HFFc6 (cell line): ENCODE measurements around the gene EVA1A. TPM values are rescaled to one million over a fixed set of nuclear protein-coding genes. Genes with fewer than 3 reads are reported as not detected.
A peak's percentile ranks its signal among the peaks of the same experiment; 100 is the strongest.

Experiments
- DNase-seq: peaks from one replicate; pipeline ENCODE4 v3.0.0-alpha.2; 2018
- H3K27ac Mint-ChIP-seq: 2 replicates; pipeline ENCODE4 v1.8.0; 2020; ENCODE audit warnings: mild to moderate bottlenecking, mixed read lengths
- H3K27me3 Mint-ChIP-seq: 2 replicates; pipeline ENCODE4 v1.8.0; 2021; ENCODE audit warnings: mild to moderate bottlenecking, moderate library complexity, mixed read lengths; ENCODE audit not compliant: insufficient read depth
- H3K36me3 Mint-ChIP-seq: 2 replicates; pipeline ENCODE4 v1.8.0; 2021; ENCODE audit warnings: low read depth, mixed read lengths
- H3K4me1 Mint-ChIP-seq: 2 replicates; pipeline ENCODE4 v1.8.0; 2020; ENCODE audit warnings: low read depth, mixed read lengths
- H3K4me3 Mint-ChIP-seq: 2 replicates; pipeline ENCODE4 v1.8.0; 2020; ENCODE audit warnings: mild to moderate bottlenecking, moderate library complexity, mixed read lengths
- H3K9me3 Mint-ChIP-seq: 2 replicates; pipeline ENCODE4 v1.8.0; 2020; ENCODE audit warnings: mild to moderate bottlenecking, mixed read lengths
- CTCF ChIP-seq: fragments of 200-600 bp; sonication (generic); IDR thresholded peaks from 2 replicates; pipeline ENCODE4 v1.5.0; 2021; ENCODE audit warnings: antibody characterized with exemption, mild to moderate bottlenecking
- total RNA-seq, 6 experiments: library from RNA; stranded (reverse); fragmentation: NEBNext Ultra II Directional; extraction: Animal tissue kit (Norgen Biotek cat#: 25700); gene quantifications; 2 replicates in 1 of 6; 3 replicates in 5 of 6; pipeline ENCODE4 v1.2.3, GENCODE V29; 2021

EVA1A gene
- total RNA-seq, 6 experiments from 2014 or later, result 61.7 to 75.2 (median 68.8) TPM

GRCh38 chr2:75475976-75476375 lies 84.8 kb downstream of the EVA1A start:
- H3K4me1 Mint-ChIP-seq, result peaks cover 17% of the 10 kb centered on the region
- no peak for TF ChIP-seq CTCF
- no peak for DNase-seq
- H3K9me3 Mint-ChIP-seq, result no peaks in the 10 kb centered on the region
- H3K27ac Mint-ChIP-seq, result no peak overlapping the region
- H3K27me3 Mint-ChIP-seq, result no peaks in the 10 kb centered on the region; the same call in 1 of the 2 replicates
- H3K4me3 Mint-ChIP-seq, result no peak overlapping the region
- H3K36me3 Mint-ChIP-seq, result no peaks in the 10 kb centered on the region

- H3K4me1 Mint-ChIP-seq, result peaks cover 17% of the 10 kb centered on the region
- H3K9me3 Mint-ChIP-seq, result no peaks in the 10 kb centered on the region
- no peak overlapping the region for H3K4me3 Mint-ChIP-seq
- no peaks in the 10 kb centered on the region for H3K36me3 Mint-ChIP-seq
- TF ChIP-seq CTCF, result no peak
- H3K27ac Mint-ChIP-seq, result no peak overlapping the region
- H3K27me3 Mint-ChIP-seq, result no peaks in the 10 kb centered on the region; the same call in 1 of the 2 replicates
- no peak for DNase-seq
These were observed 85.7 kb downstream of the EVA1A start for GRCh38 chr2:75475049-75475448.

GRCh38 chr2:75474115-75474514 lies 86.6 kb downstream of the EVA1A start:
- H3K4me1 Mint-ChIP-seq, result peaks cover 17% of the 10 kb centered on the region
- no peaks in the 10 kb centered on the region for H3K9me3 Mint-ChIP-seq
- no peak overlapping the region for H3K27ac Mint-ChIP-seq
- no peak overlapping the region for H3K4me3 Mint-ChIP-seq
- H3K36me3 Mint-ChIP-seq, result no peaks in the 10 kb centered on the region
- H3K27me3 Mint-ChIP-seq, result no peaks in the 10 kb centered on the region; the same call in 1 of the 2 replicates
- no peak for TF ChIP-seq CTCF
- no peak for DNase-seq

- peaks cover 36% of the 10 kb centered on the region for H3K4me1 Mint-ChIP-seq
- no peaks in the 10 kb centered on the region for H3K9me3 Mint-ChIP-seq
- peak; percentile 25 for DNase-seq
- peaks cover 3% of the 10 kb centered on the region for H3K27me3 Mint-ChIP-seq
- peak; percentile 88 for TF ChIP-seq CTCF
- no peaks in the 10 kb centered on the region for H3K36me3 Mint-ChIP-seq
- H3K27ac Mint-ChIP-seq, result no peak overlapping the region
- no peak overlapping the region for H3K4me3 Mint-ChIP-seq
These were observed 93.9 kb downstream of the EVA1A start for GRCh38 chr2:75466708-75467311.

GRCh38 chr2:75465317-75465984 lies 95.3 kb downstream of the EVA1A start:
- no peak overlapping the region for H3K4me3 Mint-ChIP-seq
- peaks cover 6% of the 10 kb centered on the region for H3K27me3 Mint-ChIP-seq
- no peak overlapping the region for H3K27ac Mint-ChIP-seq
- H3K4me1 Mint-ChIP-seq, result peaks cover 36% of the 10 kb centered on the region
- H3K36me3 Mint-ChIP-seq, result no peaks in the 10 kb centered on the region
- peak; percentile 78 for TF ChIP-seq CTCF
- DNase-seq, result peak; percentile 41
- H3K9me3 Mint-ChIP-seq, result no peaks in the 10 kb centered on the region
